Measurements from ENCODE around the gene TRAF5.

GRCh38 chr1:211336161-211336560, 9.5 kb downstream of the TRAF5 start:
- TF ChIP-seq, protein P1, sequence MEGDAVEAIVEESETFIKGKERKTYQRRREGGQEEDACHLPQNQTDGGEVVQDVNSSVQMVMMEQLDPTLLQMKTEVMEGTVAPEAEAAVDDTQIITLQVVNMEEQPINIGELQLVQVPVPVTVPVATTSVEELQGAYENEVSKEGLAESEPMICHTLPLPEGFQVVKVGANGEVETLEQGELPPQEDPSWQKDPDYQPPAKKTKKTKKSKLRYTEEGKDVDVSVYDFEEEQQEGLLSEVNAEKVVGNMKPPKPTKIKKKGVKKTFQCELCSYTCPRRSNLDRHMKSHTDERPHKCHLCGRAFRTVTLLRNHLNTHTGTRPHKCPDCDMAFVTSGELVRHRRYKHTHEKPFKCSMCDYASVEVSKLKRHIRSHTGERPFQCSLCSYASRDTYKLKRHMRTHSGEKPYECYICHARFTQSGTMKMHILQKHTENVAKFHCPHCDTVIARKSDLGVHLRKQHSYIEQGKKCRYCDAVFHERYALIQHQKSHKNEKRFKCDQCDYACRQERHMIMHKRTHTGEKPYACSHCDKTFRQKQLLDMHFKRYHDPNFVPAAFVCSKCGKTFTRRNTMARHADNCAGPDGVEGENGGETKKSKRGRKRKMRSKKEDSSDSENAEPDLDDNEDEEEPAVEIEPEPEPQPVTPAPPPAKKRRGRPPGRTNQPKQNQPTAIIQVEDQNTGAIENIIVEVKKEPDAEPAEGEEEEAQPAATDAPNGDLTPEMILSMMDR (IDR thresholded peaks at IDR 0.05) = no peak
- TF ChIP-seq POLR2A (IDR thresholded peaks at IDR 0.05) = no peak
